D721Med (cell line): ENCODE results near the gene HDHD3.

Experiments
- DNase-seq: peaks from one replicate; pipeline ENCODE4 v3.0.0; 2011; ENCODE audit warnings: low spot score; ENCODE audit not compliant: insufficient read length
- FAIRE-seq: peaks from 2 replicates; lab custom pipeline; 2011; peaks lifted over from hg19 to GRCh38; lab: Jason Lieb, UNC
- CTCF ChIP-seq: IDR thresholded peaks from 2 replicates; pipeline ENCODE4 v1.5.1; 2012; ENCODE audit warnings: mild to moderate bottlenecking, control low read depth; ENCODE audit not compliant: insufficient read depth; ENCODE audit errors: missing control alignments

Gene HDHD3

GRCh38 chr9:113376634-113377567 lies at the start of gene HDHD3:
Gene HDHD3 (minus strand): TSS chr9:113376986. CDS start chr9:113374354, 2,632 bp downstream.
- TF ChIP-seq CTCF, result no peak
- FAIRE-seq (no peak), DNase-seq (peak; percentile 93)

- no peak for DNase-seq
- FAIRE-seq, result no peak
- TF ChIP-seq CTCF, result no peak
Measured at GRCh38 chr9:113425072-113425471, 48.3 kb upstream of the HDHD3 start.

GRCh38 chr9:113421726-113422125 lies 44.9 kb upstream of the HDHD3 start:
- FAIRE-seq, result no peak
- TF ChIP-seq CTCF, result no peak
- no peak for DNase-seq

- TF ChIP-seq CTCF, result no peak
- FAIRE-seq, result no peak
- no peak for DNase-seq
Measured at GRCh38 chr9:113417370-113417769, 40.6 kb upstream of the HDHD3 start.

- no peak for DNase-seq
- no peak for FAIRE-seq
- no peak for TF ChIP-seq CTCF
Measured at GRCh38 chr9:113416149-113416721, 39.4 kb upstream of the HDHD3 start.

GRCh38 chr9:113410207-113410864 lies 33.5 kb upstream of the HDHD3 start, which contains the start of the genes C9orf43 and POLE3:
Gene C9orf43 (plus strand): TSS chr9:113410747. CDS start chr9:113413494, 2,747 bp downstream.
Gene POLE3 (minus strand): TSS chr9:113410675. CDS start chr9:113410293, 382 bp downstream.
- no peak for FAIRE-seq
- TF ChIP-seq CTCF, result no peak
- peak; percentile 63 for DNase-seq
